ENCODE results near the gene SMURF2. TPM values are rescaled to one million over a fixed set of nuclear protein-coding genes. Genes with fewer than 3 reads are reported as not detected.

The SMURF2 gene
- polyA plus RNA-seq, 1 donor from 2014 or later = 55.2 TPM

DNA sequence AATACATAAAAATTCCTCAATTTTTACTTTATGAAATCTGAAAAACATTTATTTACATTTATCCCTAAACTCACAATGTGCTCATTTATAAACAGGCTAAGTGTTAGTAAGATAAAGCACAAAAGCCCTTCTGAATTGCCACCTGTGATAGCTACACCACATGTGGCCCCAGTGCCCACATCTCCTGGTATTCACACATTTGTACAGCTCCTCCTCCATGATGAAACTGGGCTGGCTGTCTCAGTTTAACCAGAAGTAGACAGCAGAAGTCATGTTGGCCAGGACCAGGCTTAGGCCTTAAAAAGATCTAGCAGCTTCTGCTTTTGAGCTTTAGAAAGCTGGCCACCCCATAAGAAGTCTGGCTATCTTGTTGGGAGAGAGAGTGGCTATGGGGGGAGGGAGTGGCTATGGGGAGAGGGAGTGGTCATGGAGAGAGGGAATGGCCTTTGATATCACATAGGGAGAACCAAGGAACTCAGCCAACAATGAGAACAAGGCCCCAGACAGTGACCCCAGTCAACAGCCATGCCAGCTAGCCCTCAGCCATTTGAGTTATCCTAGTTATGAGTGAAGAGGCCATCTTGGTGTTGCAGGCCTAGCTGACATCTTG, 108.0 kb downstream of the SMURF2 start:
- peaks cover 10% of the 10 kb centered on the region for H3K36me3 ChIP-seq (ENCODE audit: insufficient read depth, low read length)
- H4K20me1 ChIP-seq (ENCODE audit: insufficient read depth) = no peaks in the 10 kb centered on the region
- no peaks in the 10 kb centered on the region for H3F3A ChIP-seq (ENCODE audit: insufficient read depth, low read length, poor library complexity, severe bottlenecking)
- H3K27ac ChIP-seq (ENCODE audit: low read length) = no peak overlapping the region
- no peaks in the 10 kb centered on the region for H3K9me2 ChIP-seq (ENCODE audit: insufficient read depth, low read length)
- no peak overlapping the region for H2AFZ ChIP-seq (ENCODE audit: low read depth, low read length)
- no peak overlapping the region for H3K9ac ChIP-seq (ENCODE audit: low read length)
- H3K79me2 ChIP-seq (replicated peaks; ENCODE audit: insufficient read depth, low read length) = no peaks in the 10 kb centered on the region
- no peaks in the 10 kb centered on the region for H3K9me3 ChIP-seq (ENCODE audit: low read length)
- TF ChIP-seq MXI1 (conservative IDR thresholded peaks at IDR 0.05; ENCODE audit: poor library complexity, severe bottlenecking) (no peak), POLR2AphosphoS5 (IDR thresholded peaks at IDR 0.05) (no peak), RAD21 (conservative IDR thresholded peaks at IDR 0.05) (no peak), EZH2 (IDR thresholded peaks at IDR 0.05; ENCODE audit: borderline replicate concordance, insufficient read depth, low read length, poor library complexity, severe bottlenecking) (no peak), EP300 (conservative IDR thresholded peaks at IDR 0.05; ENCODE audit: poor library complexity, severe bottlenecking) (no peak), SMC3 (conservative IDR thresholded peaks at IDR 0.05; ENCODE audit: poor library complexity) (no peak), TAF1 (IDR thresholded peaks at IDR 0.05; ENCODE audit: low read depth) (no peak)
- TF ChIP-seq, protein P1, sequence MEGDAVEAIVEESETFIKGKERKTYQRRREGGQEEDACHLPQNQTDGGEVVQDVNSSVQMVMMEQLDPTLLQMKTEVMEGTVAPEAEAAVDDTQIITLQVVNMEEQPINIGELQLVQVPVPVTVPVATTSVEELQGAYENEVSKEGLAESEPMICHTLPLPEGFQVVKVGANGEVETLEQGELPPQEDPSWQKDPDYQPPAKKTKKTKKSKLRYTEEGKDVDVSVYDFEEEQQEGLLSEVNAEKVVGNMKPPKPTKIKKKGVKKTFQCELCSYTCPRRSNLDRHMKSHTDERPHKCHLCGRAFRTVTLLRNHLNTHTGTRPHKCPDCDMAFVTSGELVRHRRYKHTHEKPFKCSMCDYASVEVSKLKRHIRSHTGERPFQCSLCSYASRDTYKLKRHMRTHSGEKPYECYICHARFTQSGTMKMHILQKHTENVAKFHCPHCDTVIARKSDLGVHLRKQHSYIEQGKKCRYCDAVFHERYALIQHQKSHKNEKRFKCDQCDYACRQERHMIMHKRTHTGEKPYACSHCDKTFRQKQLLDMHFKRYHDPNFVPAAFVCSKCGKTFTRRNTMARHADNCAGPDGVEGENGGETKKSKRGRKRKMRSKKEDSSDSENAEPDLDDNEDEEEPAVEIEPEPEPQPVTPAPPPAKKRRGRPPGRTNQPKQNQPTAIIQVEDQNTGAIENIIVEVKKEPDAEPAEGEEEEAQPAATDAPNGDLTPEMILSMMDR (IDR thresholded peaks at IDR 0.05; ENCODE audit: poor library complexity, severe bottlenecking) = no peak
- TF ChIP-seq, protein P2, sequence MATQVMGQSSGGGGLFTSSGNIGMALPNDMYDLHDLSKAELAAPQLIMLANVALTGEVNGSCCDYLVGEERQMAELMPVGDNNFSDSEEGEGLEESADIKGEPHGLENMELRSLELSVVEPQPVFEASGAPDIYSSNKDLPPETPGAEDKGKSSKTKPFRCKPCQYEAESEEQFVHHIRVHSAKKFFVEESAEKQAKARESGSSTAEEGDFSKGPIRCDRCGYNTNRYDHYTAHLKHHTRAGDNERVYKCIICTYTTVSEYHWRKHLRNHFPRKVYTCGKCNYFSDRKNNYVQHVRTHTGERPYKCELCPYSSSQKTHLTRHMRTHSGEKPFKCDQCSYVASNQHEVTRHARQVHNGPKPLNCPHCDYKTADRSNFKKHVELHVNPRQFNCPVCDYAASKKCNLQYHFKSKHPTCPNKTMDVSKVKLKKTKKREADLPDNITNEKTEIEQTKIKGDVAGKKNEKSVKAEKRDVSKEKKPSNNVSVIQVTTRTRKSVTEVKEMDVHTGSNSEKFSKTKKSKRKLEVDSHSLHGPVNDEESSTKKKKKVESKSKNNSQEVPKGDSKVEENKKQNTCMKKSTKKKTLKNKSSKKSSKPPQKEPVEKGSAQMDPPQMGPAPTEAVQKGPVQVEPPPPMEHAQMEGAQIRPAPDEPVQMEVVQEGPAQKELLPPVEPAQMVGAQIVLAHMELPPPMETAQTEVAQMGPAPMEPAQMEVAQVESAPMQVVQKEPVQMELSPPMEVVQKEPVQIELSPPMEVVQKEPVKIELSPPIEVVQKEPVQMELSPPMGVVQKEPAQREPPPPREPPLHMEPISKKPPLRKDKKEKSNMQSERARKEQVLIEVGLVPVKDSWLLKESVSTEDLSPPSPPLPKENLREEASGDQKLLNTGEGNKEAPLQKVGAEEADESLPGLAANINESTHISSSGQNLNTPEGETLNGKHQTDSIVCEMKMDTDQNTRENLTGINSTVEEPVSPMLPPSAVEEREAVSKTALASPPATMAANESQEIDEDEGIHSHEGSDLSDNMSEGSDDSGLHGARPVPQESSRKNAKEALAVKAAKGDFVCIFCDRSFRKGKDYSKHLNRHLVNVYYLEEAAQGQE (IDR thresholded peaks at IDR 0.05; ENCODE audit: borderline replicate concordance) = no peak
- no peaks in the 10 kb centered on the region for H3K27me3 ChIP-seq (ENCODE audit: insufficient read depth, low read depth, low read length)
- H3K4me2 ChIP-seq (ENCODE audit: low read length) = no peak overlapping the region
- no peak overlapping the region for H3K4me3 ChIP-seq (ENCODE audit: low read length)

DNA sequence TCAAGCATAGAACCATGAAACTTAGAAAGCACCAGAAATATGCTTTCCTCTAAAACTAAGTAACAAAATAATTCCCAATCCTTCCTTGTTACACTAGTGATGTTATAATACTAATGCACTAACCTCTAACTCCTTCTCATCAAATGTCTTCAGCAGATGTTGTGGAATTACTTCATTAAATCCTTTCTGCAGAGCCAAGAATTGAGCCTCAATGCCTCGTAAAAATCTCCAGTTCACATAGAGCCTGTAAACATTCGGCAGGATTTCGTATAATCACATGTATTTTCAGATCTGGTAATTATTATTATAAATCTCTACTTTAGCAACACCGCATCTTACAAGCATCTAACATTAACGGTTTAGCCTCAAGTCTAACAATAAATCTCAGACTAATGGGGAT, 110.6 kb downstream of the SMURF2 start:
- Histone ChIP-seq H3K36me3 (ENCODE audit: insufficient read depth, low read length) (no peaks in the 10 kb centered on the region), H3K4me3 (ENCODE audit: low read length) (no peak overlapping the region), H3K4me2 (ENCODE audit: low read length) (no peak overlapping the region), H3K9me3 (ENCODE audit: low read length) (no peaks in the 10 kb centered on the region), H3K27ac (ENCODE audit: low read length) (no peak overlapping the region), H3K9me2 (ENCODE audit: insufficient read depth, low read length) (no peaks in the 10 kb centered on the region), H3K9ac (ENCODE audit: low read length) (no peak overlapping the region), H3K79me2 (replicated peaks; ENCODE audit: insufficient read depth, low read length) (no peaks in the 10 kb centered on the region), H4K20me1 (ENCODE audit: insufficient read depth) (no peaks in the 10 kb centered on the region), H3K27me3 (ENCODE audit: insufficient read depth, low read depth, low read length) (no peaks in the 10 kb centered on the region), H2AFZ (ENCODE audit: low read depth, low read length) (no peak overlapping the region), H3F3A (ENCODE audit: insufficient read depth, low read length, poor library complexity, severe bottlenecking) (no peaks in the 10 kb centered on the region)
- TF ChIP-seq POLR2AphosphoS5 (IDR thresholded peaks at IDR 0.05) = no peak
- TF ChIP-seq EZH2 (IDR thresholded peaks at IDR 0.05; ENCODE audit: borderline replicate concordance, insufficient read depth, low read length, poor library complexity, severe bottlenecking) = no peak
- TF ChIP-seq, protein P1 (IDR thresholded peaks at IDR 0.05; ENCODE audit: poor library complexity, severe bottlenecking) = no peak
- no peak for TF ChIP-seq MXI1 (conservative IDR thresholded peaks at IDR 0.05; ENCODE audit: poor library complexity, severe bottlenecking)
- no peak for TF ChIP-seq SMC3 (conservative IDR thresholded peaks at IDR 0.05; ENCODE audit: poor library complexity)
- TF ChIP-seq, protein P2 (IDR thresholded peaks at IDR 0.05; ENCODE audit: borderline replicate concordance) = no peak

All from neural cell (in vitro differentiated cells).